ENCODE data around the gene PIGU.

DNA sequence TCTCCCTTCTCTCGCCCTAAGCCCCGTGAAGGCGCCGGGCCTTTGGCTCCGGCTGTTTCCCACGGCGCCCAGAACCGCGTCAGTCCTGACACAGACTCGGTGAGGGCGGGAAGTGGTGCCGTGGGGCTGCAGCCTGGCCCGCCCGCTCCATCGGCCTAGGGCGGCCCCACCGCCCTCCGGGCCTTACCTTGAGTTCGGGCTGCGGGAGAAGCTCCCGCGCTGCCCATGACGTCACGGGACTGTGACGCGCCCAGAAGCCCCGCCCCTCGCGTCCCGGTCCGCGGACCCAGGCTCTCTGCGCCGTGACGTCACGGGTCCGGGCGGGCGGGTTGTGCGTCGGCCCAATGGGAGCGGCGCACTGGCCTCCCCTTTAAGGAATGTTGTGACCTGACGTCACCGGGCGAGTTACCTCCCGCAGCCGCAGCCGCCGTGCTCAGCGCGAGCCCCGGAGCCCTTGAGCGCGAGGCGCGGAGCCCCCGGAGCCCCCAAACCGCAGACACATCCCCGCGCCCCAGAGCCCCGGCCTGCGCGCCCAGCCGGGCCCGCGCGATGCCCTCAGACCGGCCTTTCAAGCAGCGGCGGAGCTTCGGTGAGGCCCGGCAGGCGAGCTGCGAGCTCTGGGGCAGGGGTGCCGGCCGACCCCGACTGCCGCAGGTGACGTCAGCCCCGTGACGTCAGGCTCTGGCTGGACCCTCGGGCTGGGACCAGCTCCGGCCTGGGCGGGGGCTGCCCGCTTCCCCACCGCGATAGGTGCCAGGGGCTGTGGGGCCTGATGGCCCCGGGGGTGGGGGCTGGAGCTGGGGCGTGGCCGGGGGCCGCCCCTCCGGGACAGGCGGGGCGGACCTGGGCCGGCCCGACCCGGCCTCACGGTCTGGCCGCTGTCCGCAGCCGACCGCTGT lies 118.3 kb downstream of the PIGU start, which contains the start of gene MAP1LC3A:
- TF ChIP-seq, protein P1, sequence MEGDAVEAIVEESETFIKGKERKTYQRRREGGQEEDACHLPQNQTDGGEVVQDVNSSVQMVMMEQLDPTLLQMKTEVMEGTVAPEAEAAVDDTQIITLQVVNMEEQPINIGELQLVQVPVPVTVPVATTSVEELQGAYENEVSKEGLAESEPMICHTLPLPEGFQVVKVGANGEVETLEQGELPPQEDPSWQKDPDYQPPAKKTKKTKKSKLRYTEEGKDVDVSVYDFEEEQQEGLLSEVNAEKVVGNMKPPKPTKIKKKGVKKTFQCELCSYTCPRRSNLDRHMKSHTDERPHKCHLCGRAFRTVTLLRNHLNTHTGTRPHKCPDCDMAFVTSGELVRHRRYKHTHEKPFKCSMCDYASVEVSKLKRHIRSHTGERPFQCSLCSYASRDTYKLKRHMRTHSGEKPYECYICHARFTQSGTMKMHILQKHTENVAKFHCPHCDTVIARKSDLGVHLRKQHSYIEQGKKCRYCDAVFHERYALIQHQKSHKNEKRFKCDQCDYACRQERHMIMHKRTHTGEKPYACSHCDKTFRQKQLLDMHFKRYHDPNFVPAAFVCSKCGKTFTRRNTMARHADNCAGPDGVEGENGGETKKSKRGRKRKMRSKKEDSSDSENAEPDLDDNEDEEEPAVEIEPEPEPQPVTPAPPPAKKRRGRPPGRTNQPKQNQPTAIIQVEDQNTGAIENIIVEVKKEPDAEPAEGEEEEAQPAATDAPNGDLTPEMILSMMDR (conservative IDR thresholded peaks at IDR 0.05; ENCODE audit: low read length): no peak
- TF ChIP-seq EZH2phosphoT487 (IDR thresholded peaks at IDR 0.05; ENCODE audit: borderline replicate concordance, low read depth, low read length): no peak

All from OCI-LY7 (cell line).